Activated CD4-positive, alpha-beta T cell treated with anti-CD3 and anti-CD28 coated beads, Interleukin-2, Interleukin-6, amounts not matched to agents 100 ng/mL and 50 ng/mL, durations not matched to agents 16 hours and 8 hours (primary cell): ENCODE results near the gene KCNH1.

Experiments
- DNase-seq: peaks from one replicate; pipeline ENCODE4 v3.0.0-alpha.2; 2020

The KCNH1 gene

DNA sequence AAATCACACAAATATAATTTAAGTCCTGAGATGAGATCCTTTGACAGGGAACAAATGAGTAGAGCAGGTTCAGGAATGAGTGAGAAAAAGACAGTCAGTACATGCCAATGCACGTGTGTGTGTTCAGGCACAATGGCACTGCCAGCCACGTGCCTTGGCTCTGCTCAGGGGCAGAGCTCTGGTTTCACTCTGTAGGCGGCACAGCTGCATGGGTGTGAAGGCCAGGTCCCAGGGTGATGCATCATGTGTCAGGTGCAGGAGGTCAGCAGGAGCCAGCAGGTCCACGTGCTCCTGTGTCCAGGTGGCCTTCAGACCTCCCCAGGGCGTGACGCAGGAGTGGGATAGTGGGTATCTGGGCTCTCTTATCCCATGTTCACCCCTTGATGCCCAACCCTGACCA lies 386.1 kb downstream of the KCNH1 start:
- DNase-seq: no peak

DNA sequence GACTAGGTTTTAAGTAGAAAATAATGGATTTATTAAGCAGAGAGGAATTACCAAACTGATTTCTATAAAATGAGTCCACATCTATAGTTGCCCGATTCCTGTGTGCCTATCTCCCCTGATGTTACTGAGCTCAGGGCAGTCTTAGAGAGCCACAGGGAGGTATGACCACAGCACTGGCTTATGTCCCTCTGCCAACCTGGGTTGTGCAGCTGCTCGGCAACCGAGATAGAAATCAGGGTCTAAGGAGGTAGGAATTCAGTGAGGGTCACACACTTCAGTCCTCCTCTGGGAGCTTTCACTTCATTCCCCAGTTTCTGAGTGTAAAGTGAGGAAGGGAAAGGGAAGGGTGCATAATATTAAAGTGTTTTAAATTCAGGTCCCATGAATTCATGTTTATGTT lies 386.8 kb downstream of the KCNH1 start:
- no peak for DNase-seq

DNA sequence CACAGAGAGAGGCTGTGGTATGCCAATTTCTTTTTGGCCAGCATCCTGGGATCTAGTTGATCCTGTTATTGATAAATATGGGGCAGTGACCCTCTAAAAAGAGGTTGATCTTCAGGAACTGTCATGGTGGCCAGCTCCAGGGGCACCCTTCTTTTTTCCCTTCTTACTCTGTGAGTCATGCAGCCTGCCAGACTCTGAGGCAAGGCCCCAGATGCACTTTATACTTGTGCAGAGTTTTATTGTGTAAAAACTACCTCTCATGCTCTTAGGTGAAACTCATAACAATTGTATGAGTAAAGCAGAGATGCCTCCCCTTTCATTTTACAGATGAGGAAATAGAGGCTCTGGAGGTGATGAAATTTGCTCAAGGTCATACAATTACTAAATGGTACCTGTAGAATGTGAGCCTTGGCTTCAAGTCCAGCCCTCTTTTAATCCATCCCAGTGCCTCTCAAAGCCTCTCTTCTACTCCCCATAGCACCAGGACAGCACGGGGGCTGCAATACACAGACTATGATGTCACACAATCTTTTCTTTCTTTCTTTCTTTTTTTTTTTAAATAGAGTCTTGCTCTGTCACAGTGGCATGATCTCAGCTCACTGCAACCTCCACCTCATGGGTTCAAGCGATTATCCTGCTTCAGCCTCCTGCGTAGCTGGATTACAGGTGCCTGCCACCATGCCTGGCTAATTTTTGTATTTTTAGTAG lies 387.8 kb downstream of the KCNH1 start:
- no peak for DNase-seq

DNA sequence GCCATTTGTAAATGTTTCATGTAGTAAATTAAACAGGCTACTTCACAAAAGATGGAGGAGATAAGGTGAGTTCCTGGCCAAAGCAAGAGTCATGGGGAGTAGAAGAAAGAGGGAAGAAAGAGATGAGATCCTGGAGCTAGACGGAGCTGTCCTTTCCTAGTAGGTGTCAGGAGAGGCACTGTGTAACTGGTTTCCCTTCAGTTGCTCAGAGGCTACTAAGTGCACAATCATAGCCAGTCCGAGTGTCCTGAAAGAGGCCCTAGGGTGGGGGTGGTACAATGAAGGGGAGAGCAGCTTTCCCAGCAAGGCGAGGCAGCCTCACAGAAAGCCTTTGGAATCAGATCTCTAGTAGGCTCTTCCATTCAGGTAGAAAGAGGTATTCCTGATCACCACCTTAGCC lies 390.9 kb downstream of the KCNH1 start:
- DNase-seq: no peak

DNA sequence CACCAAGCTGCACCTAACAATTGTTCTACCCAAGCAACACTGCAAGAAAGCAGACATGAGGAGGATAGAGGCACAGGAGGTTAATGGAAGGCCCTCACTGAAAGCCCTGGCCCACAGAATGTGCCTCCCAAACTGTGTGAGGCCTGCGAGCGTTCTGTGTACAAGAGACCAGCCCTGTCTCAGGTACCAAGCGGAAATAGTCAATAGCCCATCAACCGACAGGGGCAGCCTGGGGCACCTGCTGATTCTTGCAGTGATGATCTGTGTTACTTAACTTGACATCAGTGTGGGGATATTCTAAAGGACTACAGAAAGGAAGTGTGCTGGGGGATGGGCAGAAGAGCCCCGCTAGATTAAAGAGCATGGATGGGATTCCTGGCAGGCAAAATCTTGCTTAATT lies 392.4 kb downstream of the KCNH1 start:
- no peak for DNase-seq

DNA sequence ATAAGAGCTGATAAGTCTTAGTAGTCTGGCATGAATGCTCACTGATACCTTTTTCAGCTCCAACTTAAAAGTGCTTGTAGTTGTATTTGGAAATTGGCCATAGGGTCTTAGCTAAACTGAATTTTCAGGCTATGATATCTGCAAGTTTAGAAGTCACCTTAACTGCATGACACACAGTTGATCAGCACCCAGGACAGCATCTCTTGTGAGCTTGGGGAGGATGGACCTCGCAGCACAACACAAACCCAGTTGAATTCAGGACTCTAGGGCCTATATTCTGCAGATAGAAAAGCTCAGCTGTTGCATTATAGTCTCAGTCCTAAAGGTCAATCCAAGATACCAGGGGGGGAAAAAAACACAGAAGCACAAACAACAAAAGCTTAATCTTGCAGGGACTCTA lies 394.3 kb downstream of the KCNH1 start:
- no peak for DNase-seq

DNA sequence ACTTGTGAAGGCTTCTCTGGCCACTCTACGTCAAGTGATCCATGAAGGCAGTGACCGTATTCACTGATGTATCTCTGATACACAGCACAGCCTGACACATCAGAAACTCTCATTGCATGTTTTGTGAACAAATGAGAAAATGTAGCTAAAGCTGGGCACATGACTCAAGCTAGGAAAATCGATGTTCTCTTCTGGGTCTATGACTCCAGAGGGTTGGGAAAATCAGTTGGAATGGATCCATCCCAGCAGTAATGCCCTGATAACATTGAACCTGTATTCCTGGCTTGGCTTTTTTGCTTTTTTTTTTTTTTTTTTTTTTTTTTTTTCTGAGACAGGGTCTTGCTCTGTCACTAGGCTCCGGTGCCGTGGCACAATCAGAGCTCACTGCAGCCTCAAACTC lies 395.7 kb downstream of the KCNH1 start:
- DNase-seq: no peak

DNA sequence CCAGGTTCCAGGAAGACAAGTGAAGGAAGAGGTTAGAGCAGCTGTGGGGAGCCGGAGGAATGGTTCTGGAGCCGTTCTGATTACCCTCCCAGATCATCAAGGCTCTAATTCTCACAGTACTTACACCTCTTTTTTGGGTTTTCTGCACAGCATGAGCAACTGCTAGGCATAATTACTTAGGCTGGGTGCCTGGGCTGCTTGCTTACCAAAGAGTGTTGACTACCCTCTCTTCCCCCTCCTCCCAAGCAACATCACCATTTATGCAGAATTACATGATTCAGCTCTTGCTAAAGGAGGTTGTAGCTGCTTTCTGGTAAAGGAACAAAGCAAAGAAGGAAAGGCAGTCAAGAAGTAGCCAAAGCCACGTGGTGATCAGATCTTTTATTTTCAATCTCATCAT lies 397.2 kb downstream of the KCNH1 start:
- DNase-seq: no peak

DNA sequence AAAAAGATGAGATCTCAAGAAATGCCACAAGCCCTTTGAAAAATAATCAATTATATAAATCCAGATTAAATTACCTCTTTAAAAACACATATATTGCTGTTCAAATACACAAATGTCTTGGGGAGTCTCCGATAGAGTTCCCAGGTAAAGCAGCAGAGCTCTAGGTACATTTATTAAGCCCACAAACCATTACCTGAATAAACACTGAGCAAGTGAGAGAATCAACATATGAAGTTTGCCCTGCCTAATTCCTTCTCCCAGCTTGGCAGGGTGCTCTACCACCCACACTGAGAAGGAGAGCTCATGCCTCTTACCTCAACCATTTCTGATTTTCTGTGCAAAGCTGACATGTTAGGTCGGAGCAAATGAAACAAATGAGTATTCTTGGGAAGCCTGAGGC lies 402.4 kb downstream of the KCNH1 start:
- no peak for DNase-seq

DNA sequence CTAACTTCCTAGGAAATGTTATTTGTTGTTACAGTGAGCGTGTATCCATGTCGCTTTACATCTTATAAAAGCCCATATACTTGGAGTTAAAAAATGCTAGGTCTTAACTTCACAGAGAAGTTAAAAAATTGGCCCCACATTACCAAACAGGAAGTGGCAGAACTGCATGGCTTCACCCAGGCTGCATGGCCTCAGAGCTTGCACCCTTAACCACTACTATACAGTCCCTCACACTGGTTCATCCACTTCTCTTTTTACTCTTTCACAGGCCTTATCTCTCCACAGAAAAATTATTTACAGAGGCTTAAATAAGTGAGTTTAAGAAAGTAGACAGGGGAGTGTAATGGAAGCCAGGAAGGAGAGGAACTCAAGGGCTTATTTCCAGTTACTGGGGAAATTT lies 402.8 kb downstream of the KCNH1 start:
- DNase-seq: no peak

DNA sequence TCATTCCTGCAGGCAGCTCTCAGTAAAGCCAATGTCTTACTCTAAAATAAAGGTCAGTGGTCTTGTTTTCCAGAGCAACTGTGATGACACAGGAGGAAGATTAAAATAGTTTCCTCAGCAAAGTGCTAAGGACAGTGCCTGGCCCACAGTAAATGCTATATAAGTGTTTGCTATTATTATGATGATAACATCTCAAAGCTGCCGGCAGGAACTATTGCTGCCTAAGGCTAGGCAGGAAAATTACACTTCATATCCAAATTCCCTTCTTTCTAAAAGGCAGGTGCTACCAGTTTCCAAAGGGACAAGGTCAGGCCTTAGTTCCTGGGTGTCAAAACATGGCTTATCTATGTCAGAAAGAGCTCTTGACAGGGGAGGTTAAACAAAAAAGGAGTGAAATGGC lies 403.9 kb downstream of the KCNH1 start:
- DNase-seq: no peak

DNA sequence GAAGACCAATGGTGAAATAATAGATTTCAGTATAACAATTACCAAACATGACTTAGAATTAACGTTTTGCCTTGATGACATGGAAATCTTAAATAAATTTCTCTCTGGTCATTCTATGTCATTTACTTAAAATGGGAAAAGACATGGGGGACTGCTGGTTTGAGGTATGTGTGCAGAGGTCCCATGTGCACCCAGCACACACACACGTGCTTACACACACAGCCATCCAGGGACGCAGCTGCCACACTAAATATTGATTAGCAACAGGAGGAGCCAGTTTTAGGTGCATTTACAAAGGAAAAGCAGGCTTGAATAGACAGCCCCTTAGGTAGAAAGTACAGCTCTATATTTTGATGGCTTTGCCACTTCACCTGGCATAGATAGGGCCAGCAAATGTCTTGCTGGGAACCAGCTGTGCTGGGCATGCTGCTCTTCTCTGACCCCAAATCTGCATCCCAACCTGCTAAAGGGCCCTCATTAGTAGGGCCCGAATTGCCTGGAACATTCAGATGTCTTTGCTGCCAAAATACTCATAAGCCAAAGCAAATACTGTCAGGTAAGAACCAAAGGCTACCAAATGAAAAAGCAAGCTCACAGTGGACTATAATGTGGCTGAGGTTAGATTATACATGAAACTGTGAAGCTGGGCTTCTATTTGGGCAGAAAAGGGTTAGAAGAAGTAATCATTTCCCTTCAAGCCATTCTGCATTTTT lies 405.4 kb downstream of the KCNH1 start:
- no peak for DNase-seq

DNA sequence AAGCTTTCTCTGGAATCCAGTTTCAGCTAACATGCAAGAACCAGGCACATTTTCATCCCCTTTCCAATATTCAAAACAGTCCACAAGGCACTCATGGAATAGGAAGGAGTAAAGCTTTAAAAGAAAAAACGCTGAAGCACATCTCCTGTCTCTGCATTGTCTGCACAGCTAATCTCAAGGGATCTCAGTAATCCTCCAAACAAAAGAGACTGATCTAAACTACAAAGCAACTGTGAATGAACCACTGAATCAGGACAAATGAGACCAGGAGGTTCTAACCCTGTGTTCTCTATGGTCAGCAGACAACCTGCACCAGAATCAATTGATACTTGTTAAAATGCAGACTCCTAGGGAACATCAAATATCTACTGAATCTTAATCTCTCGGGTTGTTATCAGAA lies 406.2 kb downstream of the KCNH1 start:
- no peak for DNase-seq

DNA sequence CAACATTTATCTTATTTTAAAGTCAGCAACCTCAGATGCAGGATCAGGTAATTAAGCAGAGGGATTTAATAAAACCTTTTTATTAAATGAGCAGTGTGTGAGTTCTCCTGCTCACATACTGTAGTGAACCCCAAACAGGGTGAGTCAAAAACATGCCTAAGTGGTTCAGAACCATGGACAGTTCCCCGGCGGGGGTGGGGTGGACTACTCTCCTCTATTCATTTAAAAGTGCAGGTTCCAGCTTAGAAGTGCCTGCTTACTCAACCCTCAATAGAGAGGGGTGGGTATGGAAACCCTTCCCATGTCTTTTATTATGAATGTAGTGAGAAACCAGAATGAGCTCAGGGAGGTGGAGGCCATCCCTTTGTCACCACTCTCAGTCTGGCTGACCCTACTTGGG lies 407.3 kb downstream of the KCNH1 start:
- peak; percentile 30 for DNase-seq

DNA sequence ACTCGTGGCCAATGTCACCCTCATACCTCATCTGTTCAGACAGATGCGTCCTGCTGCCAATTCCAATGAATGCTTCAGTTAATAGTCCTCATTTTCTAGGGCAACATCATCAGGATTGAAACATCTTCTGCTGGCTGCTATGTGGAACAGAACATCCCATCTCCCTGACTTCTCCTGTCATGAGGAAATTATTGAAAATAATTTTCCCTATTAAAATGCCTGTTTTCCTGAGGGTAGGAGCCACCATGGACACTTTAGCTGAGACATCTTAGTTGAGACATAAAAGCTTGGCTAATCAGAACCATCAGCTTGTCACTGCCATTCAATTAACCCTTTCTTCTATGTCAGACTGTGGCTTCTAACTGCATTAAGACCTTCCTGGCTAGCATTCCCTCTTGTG lies 409.2 kb downstream of the KCNH1 start:
- no peak for DNase-seq

DNA sequence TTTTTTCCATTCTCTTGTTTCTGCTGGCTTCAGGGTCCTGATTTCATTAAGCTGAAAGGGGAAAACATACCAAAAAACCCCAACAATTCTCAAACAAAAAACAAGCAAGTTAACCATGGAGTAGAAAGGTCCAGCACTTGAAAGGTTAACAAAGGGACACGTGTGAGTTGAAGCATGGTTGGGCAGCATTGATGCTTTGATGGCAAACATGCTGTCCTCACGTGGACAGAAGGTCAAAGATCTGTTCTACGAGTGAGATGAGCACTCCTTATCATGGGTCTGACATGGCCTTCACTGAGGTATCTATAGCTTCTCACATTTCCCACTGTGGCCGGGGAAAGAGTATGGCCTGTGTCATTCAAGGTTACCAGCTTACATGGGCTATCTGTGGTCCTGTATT lies 410.3 kb downstream of the KCNH1 start:
- DNase-seq: no peak

DNA sequence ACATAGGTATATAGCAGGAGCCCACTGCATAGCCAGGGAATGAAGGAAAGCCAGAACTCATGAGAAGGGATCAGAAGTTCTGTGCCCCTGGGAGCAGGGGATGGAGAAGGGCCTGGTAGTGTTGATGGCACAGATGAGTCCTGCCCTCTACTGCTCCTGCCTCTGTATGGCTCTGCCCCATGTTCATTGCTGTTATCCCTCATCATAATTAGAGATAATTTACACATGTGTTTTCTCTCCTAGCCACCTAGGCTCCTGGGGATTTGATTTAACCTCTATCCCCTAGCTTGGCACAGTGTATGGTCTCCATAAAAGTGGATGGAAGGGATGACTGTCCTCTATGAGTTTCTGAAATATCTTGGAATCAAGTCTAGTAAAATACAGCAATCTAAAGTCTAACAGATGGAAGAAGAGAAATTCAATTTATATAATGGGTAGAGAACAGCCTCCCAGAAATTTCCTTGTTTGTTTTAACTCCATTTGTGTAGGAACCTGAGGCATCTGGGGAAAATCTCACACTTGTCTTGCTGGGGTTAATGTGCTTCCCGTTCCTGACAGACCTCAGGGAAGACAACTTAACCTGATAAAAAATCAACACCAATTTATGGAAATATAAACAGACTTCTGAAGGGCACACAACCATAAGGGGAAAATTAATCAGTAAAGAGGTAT lies 411.4 kb downstream of the KCNH1 start:
- no peak for DNase-seq

DNA sequence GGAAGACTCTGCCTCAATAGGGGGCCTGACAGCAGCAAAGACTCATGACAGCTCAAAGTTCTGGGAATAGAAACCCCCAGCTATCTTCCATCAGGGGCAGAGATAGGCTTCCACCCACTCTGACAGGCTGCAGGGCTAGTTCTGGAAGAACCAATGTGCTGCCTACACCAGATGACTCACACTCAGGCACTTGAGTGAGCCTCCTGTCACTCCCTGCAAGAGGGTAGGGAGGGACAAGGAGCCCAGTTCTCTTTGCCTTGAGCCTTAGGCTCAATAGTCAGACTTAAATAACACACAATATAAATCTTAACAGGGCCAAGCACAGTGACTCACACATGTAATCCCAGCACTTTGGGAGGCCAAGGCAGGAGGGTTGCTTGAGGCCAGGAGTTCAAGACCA lies 418.9 kb downstream of the KCNH1 start:
- no peak for DNase-seq

DNA sequence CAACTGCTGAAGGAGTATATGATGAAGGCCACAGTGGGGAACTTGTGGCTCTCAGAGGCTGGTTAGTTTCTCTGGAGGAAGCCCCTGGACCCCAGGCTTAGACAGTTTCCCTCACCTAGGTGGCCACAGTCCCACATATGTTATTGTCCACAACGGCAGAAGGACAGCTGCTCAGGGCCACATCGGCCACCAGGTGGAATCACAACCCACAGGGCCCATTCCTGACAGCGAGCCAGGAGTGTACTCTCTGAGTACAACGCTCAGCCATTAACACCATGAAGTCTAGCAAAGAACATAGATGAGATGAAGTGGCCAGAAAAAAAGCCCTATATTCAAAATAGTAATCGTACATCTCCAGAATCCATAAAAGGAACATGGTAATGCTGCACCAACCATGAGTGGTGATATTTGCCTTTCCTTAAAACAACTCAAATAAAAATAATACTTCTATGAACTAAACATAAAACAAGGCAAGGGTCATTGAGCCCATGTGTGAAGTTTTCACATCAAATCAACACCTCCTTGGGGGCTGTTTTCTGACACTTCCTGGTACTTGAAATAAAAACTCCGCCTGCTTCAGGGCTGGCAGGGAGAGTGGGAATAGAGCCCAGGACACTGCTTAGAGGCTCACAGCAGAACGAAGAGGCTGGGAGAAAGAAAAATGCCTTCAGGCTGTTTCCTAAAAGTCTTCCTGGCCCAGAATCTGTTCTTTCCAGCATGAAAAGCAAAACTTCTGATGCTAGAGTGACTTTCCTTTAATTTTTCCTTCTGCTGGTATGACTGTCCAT lies 421.9 kb downstream of the KCNH1 start:
- no peak for DNase-seq

DNA sequence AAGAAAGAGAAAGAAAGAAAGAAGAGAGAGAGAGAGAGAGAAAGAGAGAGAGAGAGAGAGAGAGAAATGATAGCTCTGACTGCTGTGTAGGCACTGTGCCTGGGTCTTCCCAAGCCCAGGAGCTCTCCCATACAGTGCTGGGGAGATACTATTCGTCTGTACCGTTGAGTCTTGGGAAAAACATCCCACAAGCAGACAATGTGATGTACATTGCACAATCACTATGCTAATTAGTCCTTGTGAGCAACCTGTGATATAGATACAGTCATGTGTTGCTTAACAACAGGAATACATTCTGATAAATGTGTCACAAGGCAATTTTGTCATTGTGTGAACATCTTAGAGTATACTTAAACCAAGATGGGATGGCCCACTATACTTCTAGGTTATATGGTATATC lies 424.2 kb downstream of the KCNH1 start:
- DNase-seq: no peak

DNA sequence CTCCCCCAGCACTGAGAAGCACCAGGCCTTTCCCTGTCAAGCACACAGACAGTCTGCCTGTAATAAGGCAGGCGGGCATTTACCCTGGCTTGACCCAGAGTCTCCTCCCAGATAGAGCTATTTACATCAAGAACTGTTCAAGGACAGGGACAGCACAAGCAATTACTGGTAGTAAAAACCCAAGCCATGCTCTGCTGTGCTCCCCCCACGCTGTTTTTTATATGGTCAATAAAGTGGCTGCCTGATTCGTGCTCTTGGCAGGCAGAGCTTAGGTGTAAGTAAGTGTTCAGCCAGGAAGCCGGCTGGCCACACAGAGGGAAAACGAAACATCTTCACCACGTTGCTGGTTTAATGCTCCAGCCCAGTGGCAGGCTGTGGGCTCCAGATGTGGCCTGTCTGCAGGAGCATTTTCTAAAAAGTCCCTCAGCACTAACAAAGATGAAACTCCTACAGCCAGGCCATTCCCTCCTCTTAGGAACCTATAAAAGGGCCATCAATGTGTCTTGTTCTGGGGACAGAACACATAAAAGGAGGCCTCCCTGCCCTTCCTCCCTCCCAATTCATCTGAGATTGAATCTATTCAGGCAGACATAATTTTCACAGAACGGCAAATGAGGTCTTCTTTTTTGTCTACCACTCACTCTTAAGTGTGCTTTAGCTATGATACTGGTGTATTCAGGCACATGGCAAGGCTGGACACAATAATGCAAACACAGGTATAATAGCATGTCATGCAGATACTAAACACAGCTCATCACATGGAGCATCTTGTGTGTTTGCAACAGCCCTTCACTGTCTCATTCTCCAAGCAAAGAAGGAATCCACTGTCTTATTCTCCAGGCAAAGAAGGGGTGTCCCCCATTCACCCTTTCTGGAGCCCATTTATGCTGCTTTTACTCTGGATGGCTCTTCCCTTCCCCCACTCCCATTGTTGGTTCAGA lies 426.4 kb downstream of the KCNH1 start:
- no peak for DNase-seq

DNA sequence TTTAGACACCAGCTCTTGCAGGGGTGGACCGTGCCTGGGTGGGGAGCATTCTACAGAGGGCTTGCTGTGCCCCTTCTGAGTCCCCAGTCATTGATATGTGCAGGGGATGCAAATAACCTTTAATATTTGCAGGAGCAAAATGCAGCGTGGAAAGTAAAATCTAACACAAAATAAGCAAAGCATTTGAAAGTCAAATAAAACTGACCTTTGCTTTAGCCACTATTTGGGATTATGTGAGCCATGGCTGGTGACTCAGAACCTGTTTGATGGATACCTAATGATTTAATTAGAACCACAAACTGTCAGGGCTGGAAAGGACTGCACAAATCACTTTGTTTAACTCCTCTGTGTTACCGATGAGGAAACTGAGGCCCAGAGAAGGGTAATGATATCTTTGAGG lies 427.7 kb downstream of the KCNH1 start:
- no peak for DNase-seq
